NCI-H2196 (cell line): ENCODE measurements around the gene GCG.

Source experiments
- DNase-seq: peaks from one replicate; lab custom pipeline; 2025; ENCODE audit not compliant: unreplicated experiment; lab: John Stamatoyannopoulos, UW

GCG gene

DNA sequence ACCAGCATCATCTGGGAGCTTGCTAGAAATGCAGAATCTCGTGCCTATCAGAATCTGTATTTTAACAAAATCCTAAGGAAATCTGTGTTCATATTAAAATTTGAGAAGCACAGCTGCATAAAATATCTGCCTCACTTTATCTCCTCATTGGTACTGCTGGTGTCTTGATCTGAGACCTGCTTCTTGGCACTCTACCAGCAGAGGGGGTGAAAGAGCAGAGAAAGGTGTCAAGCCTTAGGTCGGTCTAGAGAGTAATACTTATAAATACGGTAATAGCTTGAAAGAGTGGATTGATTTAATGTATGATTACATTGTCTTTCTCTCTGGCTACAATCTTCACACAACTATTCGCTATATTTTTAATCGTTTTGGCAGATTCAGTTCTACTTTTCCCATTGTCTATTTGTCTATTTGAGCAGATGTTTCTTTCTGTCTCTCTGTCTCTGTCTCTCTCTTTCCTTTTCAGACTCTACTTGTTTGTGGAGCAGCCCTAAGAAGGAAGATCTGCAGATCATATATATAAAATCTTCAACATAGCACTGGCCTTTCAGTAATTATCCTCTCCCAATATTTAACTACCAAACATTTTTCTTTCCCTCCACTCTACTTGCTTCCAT lies 1.7 kb upstream of the GCG start:
- DNase-seq: peak; percentile 48

DNA sequence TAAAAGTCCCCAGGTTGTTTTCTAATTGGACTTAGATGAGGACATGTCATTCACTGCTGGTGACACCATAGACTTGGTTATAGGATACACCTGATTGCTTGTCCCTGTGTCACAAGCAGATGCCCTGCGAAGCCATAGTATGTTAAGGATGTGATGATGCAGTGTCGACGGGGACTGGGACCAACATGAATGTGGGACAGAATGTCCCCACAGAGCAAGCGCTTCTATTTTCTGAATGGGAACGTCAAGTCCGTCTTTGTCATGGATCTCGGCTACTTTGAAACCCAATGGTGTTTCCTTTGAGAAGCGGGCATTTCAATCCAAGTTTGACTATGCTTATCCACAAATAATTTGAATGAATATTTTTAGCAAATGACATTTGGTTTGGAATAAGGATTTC lies 2.1 kb downstream of the GCG start:
- no peak for DNase-seq

DNA sequence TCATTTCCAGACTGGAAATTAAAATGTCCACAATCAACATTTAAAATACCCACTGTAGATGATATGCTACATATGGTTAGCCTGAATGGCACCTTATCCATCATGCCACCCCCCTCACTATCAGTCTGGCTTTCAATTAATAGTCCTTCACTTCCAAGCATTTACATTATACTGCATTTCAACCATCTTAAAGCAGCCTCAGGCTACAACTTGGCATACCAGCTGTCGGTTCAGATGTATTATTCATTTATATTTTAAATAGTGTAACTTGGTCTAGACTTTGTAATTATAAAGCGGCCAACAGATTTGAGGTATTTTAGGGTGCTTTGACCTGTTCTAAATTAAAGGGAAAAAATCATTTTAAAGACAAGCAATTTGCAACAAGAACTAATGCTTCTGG lies 2.6 kb downstream of the GCG start:
- DNase-seq: no peak

DNA sequence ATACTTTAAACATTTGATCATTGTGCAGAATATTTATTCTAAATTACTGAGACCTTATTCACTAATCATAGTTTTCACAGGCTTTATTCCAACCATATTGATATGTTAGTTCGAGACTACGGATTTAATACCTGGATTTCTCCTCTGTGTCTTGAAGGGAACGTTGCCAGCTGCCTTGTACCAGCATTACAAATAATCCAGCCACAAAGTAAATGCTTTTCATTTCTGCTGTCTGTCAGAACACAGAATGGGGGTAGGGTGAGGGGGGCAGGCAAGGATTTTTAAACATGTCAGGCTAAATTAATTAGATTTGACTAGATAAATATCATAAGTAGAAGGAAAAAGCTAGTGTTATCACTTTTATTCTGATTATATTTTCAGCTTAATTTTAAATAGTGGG lies 3.1 kb downstream of the GCG start:
- DNase-seq: no peak

DNA sequence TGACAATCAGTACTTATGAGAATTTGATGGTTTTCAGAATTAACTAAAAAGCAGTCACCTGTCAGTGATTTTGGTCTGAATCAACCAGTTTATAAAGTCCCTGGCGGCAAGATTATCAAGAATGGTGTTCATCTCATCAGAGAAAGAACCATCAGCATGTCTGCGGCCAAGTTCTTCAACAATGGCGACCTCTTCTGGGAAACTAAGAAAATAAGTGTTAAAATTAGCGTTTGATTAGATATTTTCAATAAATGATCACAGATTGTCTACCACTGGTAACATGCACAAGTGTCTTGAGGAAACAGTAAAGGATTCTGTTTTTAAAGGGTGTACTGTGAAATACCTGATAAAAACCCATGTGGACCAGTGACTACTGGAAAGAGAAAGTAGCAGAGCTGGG lies 8.1 kb downstream of the GCG start:
- DNase-seq: no peak

DNA sequence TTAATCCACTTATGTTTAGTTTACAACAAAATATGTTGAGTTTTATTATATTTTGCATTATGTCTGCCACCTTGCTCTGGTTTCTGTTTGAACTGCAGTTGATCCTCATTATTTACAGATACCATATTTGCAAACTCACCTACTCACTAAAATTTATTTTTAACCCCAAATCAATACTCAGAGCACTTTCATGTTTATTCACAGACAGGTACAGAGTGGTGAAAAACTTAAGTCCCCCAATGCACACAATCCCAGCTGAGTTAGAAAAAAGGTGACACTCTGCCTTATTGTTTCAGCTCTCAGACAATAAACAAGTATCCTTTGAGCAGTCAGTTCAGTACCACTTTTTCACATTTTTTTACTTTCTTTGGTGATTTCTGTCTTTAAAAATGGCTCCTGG lies 13.7 kb downstream of the GCG start:
- DNase-seq: no peak

DNA sequence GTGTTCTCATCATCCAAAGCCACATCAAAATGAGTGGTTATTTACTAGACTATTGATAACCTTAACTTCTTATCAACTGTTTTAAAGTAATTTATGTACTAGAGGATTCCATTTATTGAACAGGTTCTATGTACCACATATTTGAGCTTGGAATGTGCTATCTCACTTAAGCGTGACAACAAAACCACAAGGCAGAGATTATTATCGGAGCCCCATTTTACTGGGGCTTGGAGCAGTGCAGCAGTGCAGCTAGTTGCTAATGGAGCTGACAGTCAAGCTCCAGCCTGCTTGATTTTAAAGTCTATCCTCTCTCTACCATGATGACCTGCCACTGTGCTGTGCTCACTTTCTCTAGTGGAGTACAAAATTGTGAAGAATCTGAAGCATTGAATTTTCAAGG lies 24.6 kb downstream of the GCG start:
- no peak for DNase-seq

DNA sequence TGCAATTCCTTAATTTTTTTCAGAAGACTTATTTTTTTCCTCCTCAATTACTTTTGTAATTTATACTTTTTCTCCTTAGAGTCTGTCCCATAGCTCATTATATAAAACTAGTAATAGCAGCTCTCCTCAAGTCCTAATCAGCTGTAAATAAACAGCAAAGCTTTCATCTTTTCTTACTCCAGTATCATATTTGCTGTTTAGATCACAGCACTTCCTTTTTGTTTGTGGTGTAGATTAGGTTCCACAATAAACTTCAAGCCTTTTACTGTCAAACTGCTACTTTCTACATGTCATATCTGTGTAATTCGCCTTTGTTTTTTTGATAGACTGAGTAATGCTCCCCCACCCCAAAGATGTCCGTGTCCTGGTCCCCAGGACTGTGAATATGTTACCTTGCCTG lies 25.5 kb downstream of the GCG start:
- DNase-seq: no peak

DNA sequence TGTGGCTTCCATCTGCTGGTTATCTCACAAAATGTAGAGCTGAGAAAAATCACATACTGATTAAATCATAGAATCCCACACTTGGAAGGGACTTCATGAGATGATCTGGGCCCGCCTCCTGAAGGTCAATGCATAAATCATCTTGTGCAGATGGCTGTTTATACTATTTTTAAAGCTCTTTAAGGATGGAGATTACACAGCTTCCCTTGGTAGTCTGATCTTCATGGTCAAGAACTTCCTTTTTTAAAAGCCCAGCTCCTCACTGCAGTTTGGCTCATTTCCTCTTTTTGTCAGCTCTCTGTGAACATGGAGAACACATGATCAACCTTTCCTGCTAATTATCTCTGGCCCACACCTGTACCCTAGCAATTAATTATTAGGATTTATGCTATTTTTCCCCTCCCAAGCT lies 25.9 kb downstream of the GCG start:
- DNase-seq: no peak

DNA sequence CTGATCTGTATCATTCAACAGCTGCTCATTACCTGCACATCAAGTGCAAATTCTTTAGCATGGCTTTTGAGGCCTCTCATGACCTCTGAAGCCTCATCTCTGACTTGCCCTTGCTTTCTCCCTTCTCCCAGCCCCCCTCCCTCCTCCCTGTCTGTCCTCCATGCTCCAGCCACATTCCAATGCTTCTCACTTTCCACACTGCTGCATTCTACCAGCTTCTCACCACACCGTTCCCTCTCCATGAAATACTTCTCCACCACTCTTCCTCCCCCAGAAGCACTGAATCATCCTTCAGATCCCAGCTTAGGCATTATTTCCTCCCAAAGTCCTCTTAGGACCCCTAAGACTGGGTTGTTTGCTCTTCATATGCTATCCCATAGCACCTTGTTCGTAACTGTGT lies 26.9 kb downstream of the GCG start:
- DNase-seq: no peak

DNA sequence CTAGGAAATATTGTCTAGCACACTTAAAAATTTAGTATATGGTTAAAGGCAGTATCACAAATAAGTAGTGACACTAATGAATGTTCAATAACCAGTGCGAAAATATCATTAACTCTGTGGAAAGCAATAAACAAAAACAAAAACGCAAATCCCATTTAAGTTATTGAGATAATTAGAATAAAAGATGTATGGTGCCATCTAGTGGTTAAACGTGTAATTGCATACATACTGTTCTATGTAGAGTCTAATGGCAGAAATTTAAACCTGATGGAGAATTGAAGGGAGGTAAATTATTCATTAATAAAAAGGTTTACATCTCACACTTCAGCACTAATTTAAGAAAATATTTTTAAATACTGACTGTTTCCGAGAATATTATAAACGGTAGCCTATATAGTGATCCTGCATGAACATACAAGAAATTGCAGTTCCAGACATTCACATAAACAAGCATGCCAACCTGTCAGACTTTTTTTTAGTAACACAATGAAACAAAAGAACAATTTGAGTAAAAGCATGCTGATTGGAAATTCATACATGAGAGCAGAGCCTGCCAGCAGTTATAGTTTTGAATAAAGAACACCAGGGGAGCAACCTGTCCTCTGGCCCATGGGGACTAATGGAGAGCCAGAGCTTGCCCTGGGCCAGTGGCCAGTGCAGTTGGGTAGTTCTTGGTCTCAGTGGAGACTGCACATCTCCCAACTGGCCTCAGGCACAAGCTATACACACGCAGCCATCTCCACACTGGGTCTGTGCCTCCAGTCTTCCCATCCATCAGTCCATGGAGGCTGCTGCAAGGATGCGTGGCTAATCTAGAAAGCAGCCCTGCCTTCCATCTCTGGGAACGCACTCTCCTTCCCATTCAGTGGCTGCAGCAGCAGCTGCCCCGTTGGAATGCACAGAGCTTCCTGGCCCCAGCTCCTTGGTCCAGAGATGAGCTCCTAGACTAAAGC lies 28.0 kb downstream of the GCG start:
- peak; percentile 80 for DNase-seq

DNA sequence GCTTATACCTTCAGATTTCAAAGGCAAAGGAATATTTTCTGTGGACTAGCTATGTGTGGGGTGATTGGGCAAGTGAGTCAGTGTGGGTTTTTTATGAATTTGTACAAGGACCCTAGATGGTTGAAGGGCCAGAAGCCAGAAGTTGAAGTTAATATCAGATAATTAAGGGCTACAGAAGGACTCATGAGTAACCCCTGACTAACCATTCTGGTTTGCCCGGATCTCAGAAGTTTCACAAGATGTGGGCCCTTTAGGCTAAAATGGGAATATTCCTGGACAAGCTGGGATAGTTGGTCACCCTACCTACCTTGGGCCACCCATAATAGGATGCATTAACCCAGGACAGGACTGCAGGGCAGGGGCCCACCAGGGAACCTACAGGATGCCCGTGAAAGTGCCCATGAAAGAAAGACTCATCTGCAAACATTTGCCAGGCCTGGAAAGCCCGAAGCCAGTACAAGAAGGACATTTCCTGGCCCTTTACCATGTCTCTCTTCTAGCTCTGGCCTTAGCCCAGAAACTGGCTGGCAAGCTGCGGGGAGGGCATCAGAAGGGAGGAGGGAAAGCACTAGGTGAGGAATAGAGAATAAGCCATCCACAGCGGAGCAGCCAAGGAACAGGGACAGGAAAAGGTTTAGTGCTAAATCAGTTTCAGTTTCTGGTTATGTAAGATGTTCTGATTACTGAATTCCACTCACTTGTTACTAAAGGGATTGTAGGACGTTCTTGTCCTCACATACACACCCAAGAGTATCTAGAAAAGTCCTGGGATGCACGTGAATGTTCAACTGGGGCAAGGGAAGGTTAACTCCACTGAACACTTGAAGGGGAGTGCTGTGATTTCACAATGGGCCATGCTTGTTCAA lies 33.6 kb downstream of the GCG start:
- DNase-seq: no peak

DNA sequence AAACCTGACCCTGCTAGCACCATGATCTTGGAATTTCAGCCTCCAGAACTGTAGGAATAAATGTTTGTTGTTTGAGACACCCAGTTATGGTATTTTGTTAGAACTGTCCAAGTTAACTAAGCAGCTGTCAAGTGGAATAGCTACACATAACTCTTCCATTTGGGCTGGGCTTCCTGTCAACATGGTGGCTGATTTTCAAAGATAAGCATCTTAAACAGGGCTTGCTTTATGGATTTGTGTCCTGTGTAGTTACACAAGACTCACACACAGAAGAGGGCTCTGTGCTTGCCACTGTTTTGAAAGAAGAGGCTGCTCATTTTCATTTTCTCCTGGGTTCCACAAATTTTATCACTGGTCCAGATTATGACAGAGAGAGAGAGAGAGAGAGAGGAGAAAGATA lies 35.7 kb downstream of the GCG start:
- no peak for DNase-seq

DNA sequence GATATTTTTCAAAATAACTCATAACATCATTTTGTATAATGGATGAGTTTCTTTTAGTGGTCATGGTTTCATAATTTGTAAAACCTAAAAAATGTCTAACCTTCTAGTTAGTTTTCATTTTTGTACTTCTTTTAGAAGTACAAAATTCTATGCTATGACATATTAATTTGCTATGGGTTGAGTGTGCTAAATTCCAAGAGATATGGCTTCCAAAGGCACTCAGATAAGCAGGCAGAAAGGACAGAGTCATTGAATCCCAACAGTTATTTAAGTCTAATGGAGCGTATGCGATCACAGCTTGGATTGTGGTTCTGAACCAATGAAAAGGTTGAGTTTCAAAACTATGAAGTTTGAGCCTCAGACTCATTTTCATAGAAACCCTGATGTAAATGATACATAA lies 37.0 kb downstream of the GCG start:
- no peak for DNase-seq

DNA sequence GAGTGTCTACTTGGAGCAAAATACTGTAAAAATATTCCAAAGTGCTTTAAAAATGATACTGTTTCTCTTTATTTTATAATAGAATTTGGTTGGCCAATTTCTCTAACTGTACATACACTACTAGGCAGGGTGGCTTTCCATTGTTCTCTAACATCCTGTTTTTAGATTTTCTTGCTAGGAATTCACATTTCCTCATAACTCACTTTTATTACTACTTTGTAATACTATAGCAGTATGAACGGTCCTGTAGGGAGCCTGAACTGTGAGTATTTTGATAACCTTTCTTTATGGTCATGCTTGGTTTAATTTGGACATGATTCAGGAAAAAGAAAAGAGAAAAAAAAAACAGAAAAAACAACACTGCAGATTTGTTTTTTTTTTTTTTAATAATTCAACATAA lies 37.8 kb downstream of the GCG start:
- no peak for DNase-seq

DNA sequence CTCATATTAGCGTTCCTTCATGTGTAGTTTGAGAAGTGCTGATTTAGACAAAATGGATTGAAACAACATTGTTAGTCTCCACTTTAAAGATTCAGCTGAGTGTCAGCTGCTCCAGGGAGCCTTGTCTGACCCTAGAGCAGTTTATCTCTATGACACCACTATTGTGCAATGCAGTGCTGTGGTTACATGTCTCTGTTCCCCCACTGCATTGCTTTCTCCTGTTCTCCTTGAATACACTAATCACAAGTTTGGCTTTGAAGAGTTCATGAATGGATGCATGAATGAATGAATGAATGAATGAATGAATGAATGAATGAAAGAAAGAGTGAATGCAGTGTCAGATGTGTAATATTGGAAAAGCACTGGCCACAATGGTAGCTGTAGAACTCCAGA lies 38.3 kb downstream of the GCG start:
- no peak for DNase-seq

DNA sequence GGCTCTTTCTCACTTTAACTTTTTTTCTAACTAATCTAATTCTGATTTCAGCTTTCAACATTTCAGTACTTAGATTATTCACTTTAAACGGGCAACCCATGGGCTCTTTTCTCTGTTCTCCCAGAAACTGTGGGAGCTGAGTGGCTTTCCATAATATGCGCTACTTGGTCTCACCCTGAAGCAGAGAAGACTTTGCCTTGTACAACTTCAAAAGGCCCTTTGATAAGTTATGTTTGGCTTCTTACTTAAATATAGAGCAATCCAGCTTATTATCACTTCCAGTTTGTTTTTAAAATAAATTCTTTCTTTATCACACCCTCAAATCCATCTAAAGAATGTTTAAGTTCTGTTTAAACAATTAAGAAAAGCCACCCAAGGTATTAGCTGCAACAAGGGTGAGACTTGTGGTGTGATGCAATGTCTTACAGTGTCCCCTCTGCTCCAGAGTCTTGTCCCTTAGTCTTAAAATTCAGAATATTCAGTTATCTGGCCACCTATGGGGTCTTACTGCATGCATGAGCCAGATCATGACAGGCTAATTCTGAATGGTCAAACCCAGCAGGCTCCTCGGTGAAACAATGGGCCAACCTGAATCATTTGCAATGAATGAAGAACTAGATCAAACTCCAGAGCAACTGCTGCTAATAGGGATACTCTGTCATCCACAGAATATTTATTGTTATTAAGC lies 38.8 kb downstream of the GCG start:
- DNase-seq: no peak

DNA sequence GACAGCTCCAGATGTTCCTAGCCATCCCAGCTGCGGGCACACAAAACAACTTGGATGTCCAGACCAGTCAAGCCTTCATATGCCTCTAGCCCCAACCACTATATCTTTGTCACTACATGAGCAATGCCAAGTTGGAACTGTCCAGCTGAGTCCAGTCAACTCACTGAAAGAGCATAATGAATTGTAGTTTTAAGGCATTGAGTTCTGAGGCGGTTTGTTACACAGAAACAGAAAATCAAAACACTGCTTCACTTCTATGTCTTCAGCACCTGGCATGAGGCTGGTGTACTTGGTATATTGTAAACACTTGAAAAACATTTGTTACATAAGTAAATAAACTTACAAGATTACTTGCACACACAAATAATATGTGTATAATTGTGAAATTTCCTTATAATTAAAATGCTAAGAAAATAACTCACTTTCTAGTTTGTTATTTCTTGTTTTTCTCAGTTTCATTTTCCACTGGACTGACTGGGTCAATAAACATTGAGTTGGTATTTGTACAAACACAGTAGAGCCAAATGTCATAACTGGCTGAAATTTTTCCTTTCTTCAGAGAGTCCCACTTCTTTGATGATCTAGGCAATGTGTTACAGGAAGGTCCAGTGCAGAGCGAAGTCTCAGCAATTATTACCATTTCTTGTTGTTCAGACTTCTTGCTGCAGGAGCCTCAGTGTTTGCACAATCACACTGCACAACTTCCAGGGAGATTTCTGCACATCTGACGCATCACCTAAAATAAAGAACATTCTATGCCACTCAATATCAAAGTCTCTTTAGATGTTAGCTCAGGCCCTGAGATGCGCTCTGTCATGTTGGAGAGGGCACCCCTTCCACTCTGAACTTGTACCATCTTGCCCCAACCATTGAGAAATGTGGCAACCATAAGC lies 39.8 kb downstream of the GCG start:
- DNase-seq: no peak

DNA sequence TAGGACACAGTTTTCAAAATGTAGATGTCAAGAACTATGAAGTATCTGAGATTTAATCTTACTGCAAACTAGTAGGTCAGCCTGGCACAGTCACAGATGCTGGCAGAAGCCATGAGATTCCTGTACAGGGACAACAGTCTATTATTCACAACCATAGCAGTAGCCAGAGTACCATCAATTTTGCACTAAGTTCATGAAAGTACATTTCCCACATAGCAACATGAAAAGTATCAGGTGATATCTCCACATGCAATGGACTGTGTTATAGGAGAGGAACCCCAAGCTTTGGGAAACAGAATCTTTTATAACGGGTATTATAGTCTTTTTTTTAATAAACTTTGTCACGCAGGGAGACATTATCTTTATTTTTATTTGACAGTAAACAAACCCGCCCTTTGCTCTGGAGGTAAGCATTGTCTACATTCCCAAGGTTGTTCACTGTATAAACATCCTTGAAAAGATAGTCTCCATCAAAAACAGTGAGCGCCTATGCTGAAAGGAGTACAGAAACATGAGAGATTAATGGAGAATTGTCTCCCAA lies 44.6 kb downstream of the GCG start:
- no peak for DNase-seq

DNA sequence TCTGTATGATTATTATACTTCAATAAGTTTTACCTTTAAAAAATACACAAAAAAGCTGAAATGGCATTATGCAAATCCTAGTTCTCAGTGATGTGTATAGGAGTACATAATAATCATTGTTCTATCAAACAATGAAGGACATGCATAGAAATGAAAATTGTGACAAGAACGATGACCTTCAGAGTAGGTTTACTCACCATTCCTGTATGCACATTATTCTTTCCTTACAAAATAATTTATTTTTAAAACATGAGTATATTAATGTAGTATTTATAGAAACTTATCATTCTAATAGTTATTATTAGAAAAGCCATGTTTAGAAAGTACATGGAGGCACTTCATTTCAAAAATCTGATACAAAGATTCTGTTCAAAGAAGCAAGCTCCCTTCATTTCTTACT lies 45.3 kb downstream of the GCG start:
- no peak for DNase-seq
